GM10248 (cell line): Measurements from ENCODE around the gene PAX7.

ENCODE experiments used
- CTCF ChIA-PET: fragments of 300-600 bp; sonication (Branson Sonifier 250); formaldehyde crosslinking; extraction: SDS; loops from one replicate; lab custom pipeline; 2021; ENCODE audit warnings: antibody characterized with exemption; lab: Yijun Ruan, JAX
- POLR2A ChIA-PET: fragments of 350-650 bp; sonication (Branson Sonifier 250); formaldehyde crosslinking; extraction: SDS; loops from one replicate; lab custom pipeline; 2020; ENCODE audit warnings: antibody characterized with exemption; lab: Yijun Ruan, JAX
- DNase-seq: peaks from one replicate; pipeline ENCODE4 v3.0.0; 2012; ENCODE audit errors: extremely low spot score
- CTCF ChIP-seq: IDR thresholded peaks from 2 replicates; pipeline ENCODE4 v1.5.1; 2012; ENCODE audit warnings: mild to moderate bottlenecking, low read depth; ENCODE audit errors: extremely low read depth, missing control alignments, control extremely low read depth

Gene PAX7

GRCh38 chr1:18636596-18637508 lies 6.2 kb downstream of the PAX7 start:
- ChIA-PET CTCF (no interaction called here), POLR2A (no interaction called here)
- DNase-seq = no peak
- no peak for TF ChIP-seq CTCF

- DNase-seq = no peak
- ChIA-PET CTCF (no interaction called here), POLR2A (no interaction called here)
- no peak for TF ChIP-seq CTCF
These were observed 6.9 kb downstream of the PAX7 start for GRCh38 chr1:18637511-18637960.

GRCh38 chr1:18637962-18638834 lies 7.6 kb downstream of the PAX7 start:
- DNase-seq = no peak
- TF ChIP-seq CTCF = no peak
- CTCF ChIA-PET = interaction anchor here (1.1 kb wide), 1 partner anchor 27 kb away, joined by 3 read pairs; no protein-coding TSS in a partner anchor
- POLR2A ChIA-PET = no interaction called here

GRCh38 chr1:18638835-18639364 lies 8.3 kb downstream of the PAX7 start:
- TF ChIP-seq CTCF = no peak
- CTCF ChIA-PET = interaction anchor here (1.0 to 1.1 kb wide), 2 partner anchors 15 to 26 kb away, joined by 3 to 4 read pairs; no protein-coding TSS in a partner anchor
- DNase-seq = no peak
- POLR2A ChIA-PET = no interaction called here

GRCh38 chr1:18639368-18640055 lies 8.9 kb downstream of the PAX7 start:
- ChIA-PET POLR2A (no interaction called here), CTCF (interaction anchor here (1.0 kb wide), 1 partner anchor 15 kb away, joined by 4 read pairs; no protein-coding TSS in a partner anchor)
- DNase-seq = no peak
- TF ChIP-seq CTCF = no peak
